Dedifferentiated amniotic fluid mesenchymal stem cell (primary cell): Measurements from ENCODE around the gene KCNK7.

Source experiments
- DNase-seq: peaks from one replicate; pipeline ENCODE4 v3.0.0-alpha.2; 2016; ENCODE audit errors: extremely low spot score

KCNK7 gene

GRCh38 chr11:65627202-65627601 is 31.6 kb upstream of the KCNK7 start:
- DNase-seq: no peak

DNA sequence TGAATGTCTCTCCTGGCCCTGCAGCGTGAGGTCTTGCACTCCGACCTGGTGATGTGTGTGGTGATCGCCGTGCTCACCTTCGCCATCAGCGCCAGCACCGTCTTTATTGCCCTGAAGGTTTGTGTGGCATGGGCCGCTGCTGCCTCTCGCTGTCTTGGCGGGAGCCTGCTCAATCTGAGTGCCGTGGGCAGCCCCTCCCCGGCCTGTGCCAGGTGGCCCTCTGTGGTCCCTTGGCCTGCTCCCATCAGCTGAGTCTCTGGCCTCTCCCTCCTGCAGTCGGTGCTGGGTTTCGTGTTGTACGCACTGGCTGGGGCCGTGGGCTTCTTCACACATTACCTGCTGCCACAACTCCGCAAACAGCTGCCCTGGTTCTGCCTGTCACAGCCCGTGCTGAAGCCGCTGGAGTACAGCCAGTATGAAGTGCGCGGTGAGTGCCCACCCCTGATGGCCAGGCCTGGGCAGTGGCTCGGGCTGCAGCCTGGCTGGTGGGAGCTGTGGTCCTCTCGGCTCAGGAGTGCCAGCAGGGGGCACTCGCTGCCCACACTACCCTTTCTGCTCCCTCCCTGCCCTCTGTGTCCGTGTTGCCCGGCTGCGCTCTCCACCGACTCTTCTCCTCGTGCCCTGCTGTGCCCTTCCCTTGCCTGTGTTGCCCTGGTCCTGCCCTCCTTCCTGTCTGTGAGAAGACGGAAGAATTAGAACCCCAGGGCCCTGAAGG is 30.2 kb upstream of the KCNK7 start:
- no peak for DNase-seq

DNA sequence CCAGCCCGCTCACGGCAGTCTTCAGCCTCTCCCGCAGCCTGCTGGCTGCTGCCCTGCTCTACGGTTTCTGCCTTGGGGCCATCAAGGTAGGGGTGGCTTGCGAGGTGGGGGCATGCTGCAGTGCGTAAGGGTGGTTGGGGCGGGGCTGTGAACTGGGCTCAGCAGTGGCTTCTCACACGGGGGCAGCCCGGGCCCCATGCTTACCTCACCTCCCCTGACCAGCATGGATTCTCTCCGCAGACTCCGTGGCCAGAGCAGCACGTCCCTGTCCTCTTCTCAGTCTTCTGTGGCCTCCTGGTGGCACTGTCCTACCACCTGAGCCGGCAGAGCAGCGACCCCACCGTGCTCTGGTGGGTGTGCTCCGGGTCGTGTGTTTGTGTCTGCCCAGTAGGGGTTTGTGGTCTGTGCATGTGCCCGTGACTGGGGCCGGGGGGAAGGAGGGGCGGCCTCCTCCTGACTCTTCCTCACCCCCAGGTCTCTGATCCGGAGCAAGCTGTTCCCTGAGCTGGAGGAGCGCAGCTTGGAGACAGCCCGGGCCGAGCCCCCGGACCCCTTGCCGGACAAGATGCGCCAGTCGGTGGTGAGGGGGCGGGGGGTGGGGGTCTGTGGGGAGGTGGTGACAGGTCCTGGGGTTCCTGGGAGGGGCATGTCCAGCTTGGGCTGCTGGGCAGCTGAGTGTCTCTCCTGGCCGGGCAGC is 29.5 kb upstream of the KCNK7 start:
- no peak for DNase-seq

GRCh38 chr11:65623852-65624616 is 28.4 kb upstream of the KCNK7 start:
- DNase-seq: no peak

DNA sequence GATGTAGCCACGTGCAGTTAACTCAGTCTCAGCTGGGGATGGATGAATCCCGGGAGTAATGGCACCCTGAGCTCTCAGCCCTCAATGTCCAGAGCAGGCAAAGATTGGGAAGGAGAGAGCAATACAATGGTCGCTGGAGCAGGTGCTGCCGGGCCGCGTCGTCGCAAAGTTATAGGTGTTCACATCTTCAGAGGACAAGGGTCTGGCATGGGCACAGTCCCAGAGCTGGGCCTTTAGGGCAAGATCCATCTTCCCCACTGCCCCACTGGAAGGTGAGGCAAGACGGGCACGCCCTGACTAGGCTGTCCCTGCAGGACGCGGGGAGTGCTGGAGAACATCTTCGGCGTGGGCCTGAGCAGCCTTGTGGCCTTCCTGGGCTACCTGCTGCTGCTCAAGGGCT is 27.6 kb upstream of the KCNK7 start:
- no peak for DNase-seq

- DNase-seq: no peak
Measured at GRCh38 chr11:65622011-65622410, 26.4 kb upstream of the KCNK7 start.

DNA sequence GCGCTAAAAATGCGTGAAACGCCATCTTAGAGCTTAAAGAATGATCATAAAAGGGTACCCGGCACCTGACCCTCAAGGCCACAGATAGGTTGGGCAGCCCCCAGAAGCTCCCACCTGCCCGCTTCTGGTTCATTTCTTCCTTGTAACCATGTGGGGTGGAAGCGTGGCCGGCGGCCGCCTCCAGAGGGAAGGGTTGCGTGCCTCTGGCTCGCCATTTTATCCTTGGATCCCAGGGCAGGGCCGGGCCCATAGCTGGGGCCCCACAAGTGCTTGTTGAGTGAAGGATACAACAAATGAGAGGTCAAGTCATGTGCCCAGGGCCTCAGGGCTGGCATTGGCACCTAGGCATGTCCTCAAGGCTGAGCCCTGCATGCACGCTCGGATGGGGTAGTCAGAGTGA is 25.9 kb upstream of the KCNK7 start:
- no peak for DNase-seq

GRCh38 chr11:65620666-65621065 is 25.1 kb upstream of the KCNK7 start:
- DNase-seq: no peak

- DNase-seq: no peak
Measured at GRCh38 chr11:65619281-65619928, 23.8 kb upstream of the KCNK7 start.

- DNase-seq: no peak
Measured at GRCh38 chr11:65618763-65619162, 23.2 kb upstream of the KCNK7 start.

DNA sequence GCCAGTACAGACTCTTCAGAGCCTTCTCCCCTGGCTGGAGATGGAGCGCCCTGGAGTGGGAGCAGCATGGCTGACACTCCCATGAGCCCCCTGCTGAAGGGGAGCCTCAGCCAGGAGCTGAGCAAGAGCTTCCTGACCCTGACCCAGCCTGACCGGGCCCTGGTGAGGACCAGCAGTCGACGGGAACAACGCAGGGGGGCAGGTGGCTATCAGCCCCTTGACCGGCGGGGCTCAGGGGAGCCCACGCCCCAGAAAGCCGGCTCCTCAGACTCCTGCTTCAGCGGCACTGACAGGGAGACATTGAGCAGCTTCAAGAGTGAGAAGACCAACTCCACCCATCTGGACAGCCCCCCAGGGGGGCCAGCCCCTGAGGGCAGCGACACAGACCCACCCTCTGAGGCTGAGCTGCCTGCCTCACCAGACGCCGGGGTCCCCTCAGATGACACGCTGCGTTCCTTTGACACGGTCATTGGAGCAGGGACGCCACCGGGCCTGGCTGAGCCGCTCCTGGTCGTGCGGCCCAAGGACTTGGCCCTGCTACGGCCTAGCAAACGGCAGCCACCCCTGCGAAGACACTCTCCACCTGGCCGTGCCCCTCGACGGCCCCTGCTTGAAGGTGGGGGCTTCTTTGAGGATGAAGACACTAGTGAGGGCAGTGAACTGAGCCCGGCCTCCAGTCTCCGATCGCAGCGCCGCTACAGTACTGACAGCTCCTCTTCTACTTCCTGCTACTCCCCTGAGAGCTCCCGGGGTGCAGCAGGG is 22.6 kb upstream of the KCNK7 start:
- no peak for DNase-seq

- no peak for DNase-seq
Measured at GRCh38 chr11:65617136-65617850, 21.7 kb upstream of the KCNK7 start.

DNA sequence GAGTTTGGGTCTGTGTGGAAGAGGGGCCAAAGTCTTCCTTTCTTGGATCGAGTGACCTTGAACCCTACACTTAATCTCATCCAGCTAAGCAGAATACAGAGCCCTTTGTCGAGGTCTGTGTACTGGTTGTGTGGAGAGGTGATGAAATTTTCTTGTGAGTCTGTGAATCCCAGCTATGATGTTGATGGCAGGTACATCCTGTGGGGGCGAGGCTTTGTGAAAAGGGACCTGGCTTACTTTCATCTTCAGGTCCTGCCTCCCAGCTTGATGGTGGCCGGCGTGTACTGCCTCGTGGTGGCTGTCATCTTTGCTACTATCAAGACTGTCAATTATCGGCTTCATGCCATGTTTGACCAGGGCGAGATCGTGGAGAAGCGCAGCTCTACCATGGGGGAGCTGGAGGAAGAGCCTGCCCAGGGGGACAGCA is 21.0 kb upstream of the KCNK7 start:
- no peak for DNase-seq

GRCh38 chr11:65615950-65616574 is 20.5 kb upstream of the KCNK7 start:
- no peak for DNase-seq

GRCh38 chr11:65615229-65615949 is 19.8 kb upstream of the KCNK7 start, which contains the start of gene PCNX3:
Gene PCNX3 (plus strand): TSS chr11:65615776. CDS start chr11:65616312, 536 bp downstream.
- peak; percentile 100 for DNase-seq

DNA sequence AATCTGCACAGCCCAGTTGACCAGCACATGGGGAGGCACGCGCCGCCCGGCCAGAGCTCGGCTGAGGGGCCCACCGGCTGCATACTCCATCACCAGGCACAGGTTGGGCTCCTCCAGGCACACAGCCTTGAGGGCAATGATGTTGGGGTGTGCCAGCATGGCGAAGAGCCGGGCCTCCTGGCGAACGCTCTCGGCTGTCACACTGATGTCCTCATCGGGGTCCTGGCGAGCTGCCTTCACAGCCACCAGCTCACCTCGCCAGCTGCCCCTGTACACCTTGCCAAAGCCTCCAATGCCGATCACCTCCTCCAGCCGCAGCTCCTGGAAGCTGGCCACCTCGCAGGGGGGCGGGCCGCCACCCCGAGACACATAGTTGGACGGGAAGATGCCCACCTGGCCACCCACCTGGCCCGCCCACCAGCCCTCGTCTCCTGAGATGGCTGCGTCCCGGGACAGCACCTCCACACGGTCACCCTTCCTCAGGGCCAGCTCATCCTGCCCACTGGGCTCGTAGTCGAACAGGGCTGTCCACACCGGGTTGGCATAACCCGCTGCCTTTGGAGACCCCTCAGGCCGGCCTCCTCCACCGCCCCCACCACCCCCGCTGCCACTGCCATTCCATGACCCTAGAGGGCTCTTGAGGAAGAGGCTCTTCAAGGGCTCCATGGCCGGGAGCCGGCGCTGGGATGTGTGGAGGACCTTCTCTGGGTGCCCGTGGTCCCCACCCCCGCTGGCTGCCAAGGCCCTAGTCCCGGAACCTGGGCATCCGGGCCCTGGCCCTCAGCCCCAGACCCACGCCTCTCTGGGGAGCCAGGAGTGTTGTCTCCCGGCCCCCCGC is 17.7 kb upstream of the KCNK7 start:
- DNase-seq: no peak

- no peak for DNase-seq
Measured at GRCh38 chr11:65612691-65613090, 17.1 kb upstream of the KCNK7 start.

DNA sequence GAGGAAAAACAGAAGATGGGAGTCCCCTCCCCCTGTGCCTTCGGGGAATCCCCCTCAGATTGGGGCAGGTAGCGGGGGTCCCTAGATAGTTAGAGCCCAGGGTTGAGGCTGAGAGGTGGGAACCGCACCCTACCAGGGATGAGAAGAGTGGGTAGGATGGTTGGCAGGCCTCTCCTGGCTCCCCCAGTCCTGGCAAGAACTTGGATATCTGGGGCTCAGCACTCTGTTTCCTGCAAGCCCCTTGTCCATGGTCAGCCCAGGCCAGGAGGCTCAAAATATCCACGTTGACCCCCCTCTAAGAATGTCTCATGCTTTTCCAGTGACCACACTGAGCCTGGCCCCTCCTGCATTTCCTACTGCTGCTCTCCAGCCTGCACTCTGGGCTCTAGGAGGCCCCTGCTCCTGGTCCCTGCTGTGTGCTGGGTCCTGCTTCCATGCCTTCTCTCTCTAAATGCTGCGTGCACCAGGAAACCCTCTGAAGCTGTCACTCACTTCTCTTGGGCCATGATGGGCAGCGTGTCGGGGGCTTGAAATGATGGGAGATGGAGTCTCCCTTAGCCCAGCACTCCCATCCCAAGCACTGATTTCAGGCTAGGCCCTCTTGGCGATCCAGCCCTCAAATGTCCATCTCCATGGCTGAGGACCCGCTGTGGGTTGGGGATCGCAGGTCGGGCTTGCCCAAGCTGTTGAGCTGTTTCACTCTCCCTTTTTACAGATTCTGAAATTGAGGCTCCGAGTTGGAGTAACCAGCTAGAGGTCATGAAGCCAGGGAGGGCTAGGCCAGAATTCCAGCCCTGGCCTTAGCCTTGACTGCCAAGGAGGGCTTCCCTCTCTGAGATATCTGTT is 16.4 kb upstream of the KCNK7 start:
- no peak for DNase-seq
